K562 (cell line): ENCODE data around the gene IQSEC3. TPM values are rescaled to one million over a fixed set of nuclear protein-coding genes. Genes with fewer than 3 reads are reported as not detected.

Experiments used
- ATAC-seq: fragments of 200-7000 bp; cut with Tn5 transposase; 3 replicates; pipeline ENCODE4 v1.9.1; 2020; ENCODE audit warnings: moderate library complexity
- BruUV-seq: library from RNA; stranded (reverse); fragments of 400-500 nt; replicated peaks from 2 replicates; lab custom pipeline; 2021; lab: Mats Ljungman, UMichigan
- CTCF ChIA-PET: fragments of 300-600 bp; formaldehyde crosslinking; extraction: SDS; loops from one replicate; lab custom pipeline; 2021; ENCODE audit warnings: low intra/inter-chr PET ratio; lab: Yijun Ruan, JAX
- POLR2A ChIA-PET: fragments of 300-600, 350-650 bp; sonication (Branson Sonifier 250); formaldehyde crosslinking; extraction: SDS; loops from one replicate; lab custom pipeline; 2021; ENCODE audit warnings: antibody characterized with exemption, inconsistent platforms; lab: Yijun Ruan, JAX
- DNase-seq, 4 experiments: peaks; one replicate each; pipeline versions ENCODE4 v3.0.0 to v3.0.0-alpha.2; 2011 to 2018; ENCODE audit warnings: low spot score in 3 of 4, mixed read lengths in 3 of 4; ENCODE audit errors: extremely low read depth in 1 of 4
- FAIRE-seq: peaks from 2 replicates; lab custom pipeline; 2011; peaks lifted over from hg19 to GRCh38; lab: Jason Lieb, UNC
- H2AFZ ChIP-seq: 2 replicates; pipeline ENCODE4 v1.6.0; 2011; ENCODE audit warnings: low read depth, low read length, control low read depth, inconsistent platforms
- H3K27ac ChIP-seq: fragments of 200-600 bp; 3 replicates; pipeline ENCODE4 v1.8.0; 2011; ENCODE audit warnings: low read depth, mild to moderate bottlenecking, control low read depth, inconsistent platforms, low read length, moderate library complexity, mixed read lengths; ENCODE audit errors: extremely low read depth
- H3K27me3 ChIP-seq, 2 experiments: fragments of 300-600 bp in 1 of 2; 2 replicates in 1 of 2; 3 replicates in 1 of 2; pipeline versions ENCODE4 v1.6.0 to v1.8.0; 2011; ENCODE audit warnings: inconsistent platforms in 2 of 2, low read length in 2 of 2, mild to moderate bottlenecking in 1 of 2, mixed read lengths in 1 of 2, moderate library complexity in 1 of 2; ENCODE audit not compliant: control insufficient read depth in 2 of 2, insufficient read depth in 2 of 2
- H3K36me3 ChIP-seq: fragments of 300-600 bp; 3 replicates; pipeline ENCODE4 v1.8.0; 2011; ENCODE audit warnings: mild to moderate bottlenecking, low read length, inconsistent platforms; ENCODE audit not compliant: control insufficient read depth, insufficient read depth
- H3K4me1 ChIP-seq, 2 experiments: fragments of 200-600 bp in 1 of 2; replicated peaks in 1 of 2; 2 replicates in 1 of 2; 3 replicates in 1 of 2; pipeline versions ENCODE4 v1.5.1 to v1.8.0; 2011; ENCODE audit warnings: inconsistent platforms in 2 of 2, low read length in 2 of 2, mild to moderate bottlenecking in 1 of 2, mixed read lengths in 1 of 2, moderate library complexity in 1 of 2; ENCODE audit not compliant: control insufficient read depth in 2 of 2, insufficient read depth in 2 of 2
- H3K4me2 ChIP-seq: 2 replicates; pipeline ENCODE4 v1.6.1; 2011; ENCODE audit warnings: low read length, control low read depth, inconsistent platforms, mixed read lengths; ENCODE audit not compliant: insufficient read depth
- H3K4me3 ChIP-seq: fragments of 200-600 bp; sonication (generic), shearing (Covaris generic); 2 replicates; pipeline ENCODE4 v1.5.1; 2016; ENCODE audit warnings: control low read depth, inconsistent platforms
- H3K79me2 ChIP-seq: fragments of 200-600 bp; 3 replicates; pipeline ENCODE4 v1.8.0; 2011; ENCODE audit warnings: low read length, inconsistent platforms; ENCODE audit not compliant: control insufficient read depth, insufficient read depth
- H3K9ac ChIP-seq, 2 experiments: 2 replicates each; pipeline versions ENCODE4 v1.6.0 to v1.6.1; 2011; ENCODE audit warnings: low read depth in 2 of 2, low read length in 2 of 2, control low read depth in 1 of 2, inconsistent platforms in 1 of 2, mild to moderate bottlenecking in 1 of 2, mixed read lengths in 1 of 2; ENCODE audit not compliant: insufficient read depth in 1 of 2
- H3K9me1 ChIP-seq: one replicate; pipeline ENCODE4 v1.6.0; 2011; ENCODE audit warnings: inconsistent platforms, mild to moderate bottlenecking, low read length, moderate library complexity; ENCODE audit not compliant: control insufficient read depth, insufficient read depth
- H3K9me3 ChIP-seq: replicated peaks from 2 replicates; pipeline ENCODE4 v1.5.1; 2011; ENCODE audit warnings: low read depth, low read length, inconsistent platforms; ENCODE audit not compliant: control insufficient read depth, insufficient read depth
- H4K20me1 ChIP-seq: replicated peaks from 2 replicates; pipeline ENCODE4 v1.6.1; 2011; ENCODE audit warnings: low read length, inconsistent platforms, mixed read lengths; ENCODE audit not compliant: control insufficient read depth, insufficient read depth
- MECOM ChIP-seq: fragments of 250-450 bp; sonication (Bioruptor Pico); IDR thresholded peaks from 2 replicates; pipeline ENCODE4 v1.8.0; 2022; ENCODE audit warnings: inconsistent platforms
- MEF2D ChIP-seq: conservative IDR thresholded peaks from 2 replicates; pipeline ENCODE4 v1.6.1; 2016; ENCODE audit warnings: low read depth, missing genetic modification characterization, missing compliant biosample characterization
- NCOA4 ChIP-seq: fragments of 450-650 bp; IDR thresholded peaks from 2 replicates; pipeline ENCODE4 v1.6.1; 2018; ENCODE audit warnings: mild to moderate bottlenecking; ENCODE audit not compliant: partially characterized antibody
- RBM34 ChIP-seq: fragments of 200-400 bp; formaldehyde crosslinking; IDR thresholded peaks from 2 replicates; pipeline ENCODE4 v1.6.1; 2018; ENCODE audit warnings: low read length, borderline replicate concordance; ENCODE audit not compliant: insufficient read depth
- SMARCC2 ChIP-seq: fragments of 450-650 bp; IDR thresholded peaks from 2 replicates; pipeline ENCODE4 v1.6.1; 2017; ENCODE audit warnings: antibody characterized with exemption, moderate library complexity, mild to moderate bottlenecking, low read depth
- SRSF9 ChIP-seq: fragments of 200-400 bp; formaldehyde crosslinking; IDR thresholded peaks from 2 replicates; pipeline ENCODE4 v1.6.1; 2017; ENCODE audit warnings: low read depth, low read length, borderline replicate concordance
- TFAM ChIP-seq: fragments of 250-450 bp; sonication (Bioruptor Pico); conservative IDR thresholded peaks from 2 replicates; pipeline ENCODE4 v1.5.0; 2021; ENCODE audit warnings: mild to moderate bottlenecking, moderate library complexity
- WGBS: fragments of 100-300 bp; shearing (Covaris generic); methylation state at CpG from one replicate; pipeline ENCODE4 v1.1.6; 2016; ENCODE audit warnings: low coverage, mixed read lengths; ENCODE audit not compliant: insufficient coverage; ENCODE audit errors: missing lambda C conversion rate; 5-methylcytosine and 5-hydroxymethylcytosine counted together
- in situ Hi-C: fragments of 300-500 bp; cut with MboI; formaldehyde crosslinking; loops from 4 replicates; pipeline ENCODE4 v1.15.0; 2018; ENCODE audit warnings: inconsistent platforms, mixed read lengths
- intact Hi-C: fragments of 100-400 bp; cut with micrococcal nuclease; formaldehyde crosslinking; loops from 2 replicates; pipeline ENCODE4 v1.14.2; 2022
- polyA plus RNA-seq, 8 experiments: library from polyadenylated mRNA; depleted of rRNA in 4 of 8; stranded (reverse) in 5 of 8; unstranded in 3 of 8; fragments of >200 nt; fragmentation: Nextera tagmentation in 2 of 8; fragmentation: Illumina TruSeq in 1 of 8; extraction: Ambion mirVana in 2 of 8; extraction: Trizol in 1 of 8; gene quantifications; 2 replicates each; pipeline versions ENCODE4 v1.2.1 to v1.2.3, GENCODE V29; 2011 to 2014; ENCODE audit warnings: inconsistent platforms in 1 of 8, missing spikeins in 1 of 8
- total RNA-seq, 7 experiments: library from RNA; depleted of rRNA in 6 of 7; stranded (reverse); fragments of >200 nt in 6 of 7; fragmentation: Illumina TruSeq in 2 of 7; extraction: Trizol in 2 of 7; gene quantifications; 2 replicates each; pipeline versions ENCODE4 v1.2.1 to v1.2.3, GENCODE V29; 2011 to 2021; ENCODE audit warnings: low replicate concordance in 1 of 7
- TF ChIP-seq, protein P1 (sequence below): fragments of 250-450 bp; sonication (Bioruptor Pico); IDR thresholded peaks from 2 replicates; pipeline ENCODE4 v1.9.0; 2021; ENCODE audit warnings: mild to moderate bottlenecking, inconsistent platforms
- TF ChIP-seq, protein P2 (sequence below): sonication (generic); formaldehyde crosslinking; IDR thresholded peaks from 2 replicates; pipeline ENCODE4 v1.9.0; 2022; ENCODE audit warnings: mild to moderate bottlenecking, missing genetic modification reagents
- TF ChIP-seq, protein P3 (sequence below): fragments of 150-350 bp; conservative IDR thresholded peaks from 2 replicates; pipeline ENCODE4 v1.6.1; 2014; ENCODE audit warnings: low read length
- TF ChIP-seq, protein P4 (sequence below): fragments of 250-450 bp; sonication (Bioruptor Pico); IDR thresholded peaks from 2 replicates; pipeline ENCODE4 v1.8.0; 2022; ENCODE audit warnings: moderate library complexity, mild to moderate bottlenecking, inconsistent platforms
- TF ChIP-seq, protein P5 (sequence below): fragments of 450-650 bp; formaldehyde crosslinking; IDR thresholded peaks from 2 replicates; pipeline ENCODE4 v1.4.0; 2020; ENCODE audit warnings: mild to moderate bottlenecking, moderate library complexity

Gene IQSEC3
- total and polyA plus RNA-seq, 9 of the 15 experiments (the other 6 are each of a cell fraction or from before 2014, with no cell fraction given), result under 0.01 to 0.25 (median 0.08) TPM; not detected in 3

DNA sequence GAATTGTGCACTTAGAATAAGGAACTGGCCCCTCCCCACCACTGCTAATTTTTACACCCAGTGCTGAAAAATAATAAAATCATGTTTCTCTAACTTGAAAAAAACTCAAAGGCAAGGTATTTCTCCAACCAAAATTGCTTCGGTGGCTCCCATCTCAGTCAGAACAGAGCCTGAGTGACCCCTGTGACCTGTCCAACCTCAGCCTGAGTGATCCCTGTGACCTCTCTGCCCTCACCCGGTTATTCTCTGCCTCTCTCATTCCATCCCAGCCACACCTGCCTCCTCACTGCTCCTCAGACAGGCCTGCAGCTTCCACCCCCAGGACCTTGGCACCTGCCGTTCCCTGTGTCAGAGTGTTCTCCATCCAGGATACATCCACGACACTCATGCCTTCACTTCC is 142.2 kb downstream of the IQSEC3 start:
- ChIA-PET CTCF (no interaction called here), POLR2A (no interaction called here)
- Histone ChIP-seq H3K27me3 (peaks cover 41 to 78% of the 10 kb centered on the region in 2 experiments), H3K4me1 (peaks cover 0 to 5% of the 10 kb centered on the region in 2 experiments; a peak in 3 of 5 replicates), H3K9me1 (no peaks in the 10 kb centered on the region), H3K4me3 (no peak overlapping the region), H3K27ac (no peak overlapping the region), H4K20me1 (0 out of 2 replicates have a peak, but pooled peaks cover 6% of the 10 kb centered on the region), H2AFZ (no peak overlapping the region), H3K9ac (no peak overlapping the region), H3K4me2 (no peak overlapping the region), H3K79me2 (no peaks in the 10 kb centered on the region), H3K9me3 (no peaks in the 10 kb centered on the region), H3K36me3 (no peaks in the 10 kb centered on the region)
- intact Hi-C loops (no loop called here), in situ Hi-C loops (no loop called here)
- no TSS peak for BruUV-seq
- ATAC-seq (no peak), FAIRE-seq (no peak), DNase-seq (no peak)
- whole genome bisulfite sequencing, result 9% methylated on average over 2 of the region's 4 CpGs
- TF ChIP-seq MECOM (CRISPR knock-in tag) (no peak), SMARCC2 (no peak), NCOA4 (no peak), RBM34 (no peak), TFAM (CRISPR knock-in tag) (no peak), MEF2D (no peak), SRSF9 (no peak)
- TF ChIP-seq, protein P1, sequence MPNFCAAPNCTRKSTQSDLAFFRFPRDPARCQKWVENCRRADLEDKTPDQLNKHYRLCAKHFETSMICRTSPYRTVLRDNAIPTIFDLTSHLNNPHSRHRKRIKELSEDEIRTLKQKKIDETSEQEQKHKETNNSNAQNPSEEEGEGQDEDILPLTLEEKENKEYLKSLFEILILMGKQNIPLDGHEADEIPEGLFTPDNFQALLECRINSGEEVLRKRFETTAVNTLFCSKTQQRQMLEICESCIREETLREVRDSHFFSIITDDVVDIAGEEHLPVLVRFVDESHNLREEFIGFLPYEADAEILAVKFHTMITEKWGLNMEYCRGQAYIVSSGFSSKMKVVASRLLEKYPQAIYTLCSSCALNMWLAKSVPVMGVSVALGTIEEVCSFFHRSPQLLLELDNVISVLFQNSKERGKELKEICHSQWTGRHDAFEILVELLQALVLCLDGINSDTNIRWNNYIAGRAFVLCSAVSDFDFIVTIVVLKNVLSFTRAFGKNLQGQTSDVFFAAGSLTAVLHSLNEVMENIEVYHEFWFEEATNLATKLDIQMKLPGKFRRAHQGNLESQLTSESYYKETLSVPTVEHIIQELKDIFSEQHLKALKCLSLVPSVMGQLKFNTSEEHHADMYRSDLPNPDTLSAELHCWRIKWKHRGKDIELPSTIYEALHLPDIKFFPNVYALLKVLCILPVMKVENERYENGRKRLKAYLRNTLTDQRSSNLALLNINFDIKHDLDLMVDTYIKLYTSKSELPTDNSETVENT (CRISPR knock-in tag), result no peak
- TF ChIP-seq, protein P2, sequence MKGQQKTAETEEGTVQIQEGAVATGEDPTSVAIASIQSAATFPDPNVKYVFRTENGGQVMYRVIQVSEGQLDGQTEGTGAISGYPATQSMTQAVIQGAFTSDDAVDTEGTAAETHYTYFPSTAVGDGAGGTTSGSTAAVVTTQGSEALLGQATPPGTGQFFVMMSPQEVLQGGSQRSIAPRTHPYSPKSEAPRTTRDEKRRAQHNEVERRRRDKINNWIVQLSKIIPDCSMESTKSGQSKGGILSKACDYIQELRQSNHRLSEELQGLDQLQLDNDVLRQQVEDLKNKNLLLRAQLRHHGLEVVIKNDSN (CRISPR knock-in tag), result no peak
- TF ChIP-seq, protein P3, sequence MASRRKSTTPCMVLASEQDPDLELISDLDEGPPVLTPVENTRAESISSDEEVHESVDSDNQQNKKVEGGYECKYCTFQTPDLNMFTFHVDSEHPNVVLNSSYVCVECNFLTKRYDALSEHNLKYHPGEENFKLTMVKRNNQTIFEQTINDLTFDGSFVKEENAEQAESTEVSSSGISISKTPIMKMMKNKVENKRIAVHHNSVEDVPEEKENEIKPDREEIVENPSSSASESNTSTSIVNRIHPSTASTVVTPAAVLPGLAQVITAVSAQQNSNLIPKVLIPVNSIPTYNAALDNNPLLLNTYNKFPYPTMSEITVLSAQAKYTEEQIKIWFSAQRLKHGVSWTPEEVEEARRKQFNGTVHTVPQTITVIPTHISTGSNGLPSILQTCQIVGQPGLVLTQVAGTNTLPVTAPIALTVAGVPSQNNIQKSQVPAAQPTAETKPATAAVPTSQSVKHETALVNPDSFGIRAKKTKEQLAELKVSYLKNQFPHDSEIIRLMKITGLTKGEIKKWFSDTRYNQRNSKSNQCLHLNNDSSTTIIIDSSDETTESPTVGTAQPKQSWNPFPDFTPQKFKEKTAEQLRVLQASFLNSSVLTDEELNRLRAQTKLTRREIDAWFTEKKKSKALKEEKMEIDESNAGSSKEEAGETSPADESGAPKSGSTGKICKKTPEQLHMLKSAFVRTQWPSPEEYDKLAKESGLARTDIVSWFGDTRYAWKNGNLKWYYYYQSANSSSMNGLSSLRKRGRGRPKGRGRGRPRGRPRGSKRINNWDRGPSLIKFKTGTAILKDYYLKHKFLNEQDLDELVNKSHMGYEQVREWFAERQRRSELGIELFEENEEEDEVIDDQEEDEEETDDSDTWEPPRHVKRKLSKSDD, result no peak
- TF ChIP-seq, protein P4, sequence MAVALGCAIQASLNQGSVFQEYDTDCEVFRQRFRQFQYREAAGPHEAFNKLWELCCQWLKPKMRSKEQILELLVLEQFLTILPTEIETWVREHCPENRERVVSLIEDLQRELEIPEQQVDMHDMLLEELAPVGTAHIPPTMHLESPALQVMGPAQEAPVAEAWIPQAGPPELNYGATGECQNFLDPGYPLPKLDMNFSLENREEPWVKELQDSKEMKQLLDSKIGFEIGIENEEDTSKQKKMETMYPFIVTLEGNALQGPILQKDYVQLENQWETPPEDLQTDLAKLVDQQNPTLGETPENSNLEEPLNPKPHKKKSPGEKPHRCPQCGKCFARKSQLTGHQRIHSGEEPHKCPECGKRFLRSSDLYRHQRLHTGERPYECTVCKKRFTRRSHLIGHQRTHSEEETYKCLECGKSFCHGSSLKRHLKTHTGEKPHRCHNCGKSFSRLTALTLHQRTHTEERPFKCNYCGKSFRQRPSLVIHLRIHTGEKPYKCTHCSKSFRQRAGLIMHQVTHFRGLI (CRISPR knock-in tag), result no peak
- TF ChIP-seq, protein P5, sequence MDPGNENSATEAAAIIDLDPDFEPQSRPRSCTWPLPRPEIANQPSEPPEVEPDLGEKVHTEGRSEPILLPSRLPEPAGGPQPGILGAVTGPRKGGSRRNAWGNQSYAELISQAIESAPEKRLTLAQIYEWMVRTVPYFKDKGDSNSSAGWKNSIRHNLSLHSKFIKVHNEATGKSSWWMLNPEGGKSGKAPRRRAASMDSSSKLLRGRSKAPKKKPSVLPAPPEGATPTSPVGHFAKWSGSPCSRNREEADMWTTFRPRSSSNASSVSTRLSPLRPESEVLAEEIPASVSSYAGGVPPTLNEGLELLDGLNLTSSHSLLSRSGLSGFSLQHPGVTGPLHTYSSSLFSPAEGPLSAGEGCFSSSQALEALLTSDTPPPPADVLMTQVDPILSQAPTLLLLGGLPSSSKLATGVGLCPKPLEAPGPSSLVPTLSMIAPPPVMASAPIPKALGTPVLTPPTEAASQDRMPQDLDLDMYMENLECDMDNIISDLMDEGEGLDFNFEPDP, result no peak
